PC-9 (cell line): ENCODE results near the gene EFCAB13. TPM values are rescaled to one million over a fixed set of nuclear protein-coding genes. Genes with fewer than 3 reads are reported as not detected.
"Not testable (repeated sequence)": the region's sequence is repeated elsewhere in the genome, so short reads cannot be mapped to it uniquely, and the experiment has no call there.

Source experiments
- BruUV-seq: library from RNA; stranded (reverse); fragments of 400-500 nt; replicated peaks from 2 replicates; lab custom pipeline; 2021; lab: Mats Ljungman, UMichigan
- CTCF ChIA-PET: fragments of 300-600 bp; sonication (Branson Sonifier 250); formaldehyde crosslinking; loops from one replicate; lab custom pipeline; 2022; ENCODE audit warnings: antibody characterized with exemption; lab: Charles Lee
- POLR2A ChIA-PET: fragments of 300-600 bp; sonication (Branson Sonifier 250); formaldehyde crosslinking; loops from one replicate; lab custom pipeline; 2022; ENCODE audit warnings: antibody characterized with exemption; ENCODE audit not compliant: unreplicated experiment; lab: Charles Lee
- DNase-seq, 2 experiments: peaks; one replicate each; pipeline versions ENCODE4 v3.0.0 to v3.0.0-alpha.2; 2015 to 2022; ENCODE audit warnings: mixed read lengths in 1 of 2
- H2AFZ ChIP-seq: fragments of 200-600 bp; sonication (generic); 2 replicates; pipeline ENCODE4 v1.8.1; 2017; ENCODE audit warnings: antibody characterized with exemption
- H3F3A ChIP-seq: fragments of 200-600 bp; sonication (generic); 2 replicates; pipeline ENCODE4 v1.8.1; 2017; ENCODE audit warnings: antibody characterized with exemption, mild to moderate bottlenecking, low read depth; ENCODE audit not compliant: insufficient read depth
- H3K27ac ChIP-seq: fragments of 200-600 bp; sonication (generic); 2 replicates; pipeline ENCODE4 v1.6.1; 2016; ENCODE audit warnings: mixed run types
- H3K27me3 ChIP-seq: fragments of 200-600 bp; sonication (generic); 2 replicates; pipeline ENCODE4 v1.6.1; 2016; ENCODE audit warnings: low read depth, mixed run types; ENCODE audit not compliant: insufficient read depth
- H3K36me3 ChIP-seq: fragments of 200-600 bp; sonication (generic); 2 replicates; pipeline ENCODE4 v1.6.1; 2016; ENCODE audit warnings: low read depth, mixed run types
- H3K4me1 ChIP-seq: fragments of 200-600 bp; sonication (generic); replicated peaks from 2 replicates; pipeline ENCODE4 v1.6.1; 2016; ENCODE audit warnings: mixed run types; ENCODE audit not compliant: insufficient read depth
- H3K4me2 ChIP-seq: fragments of 200-600 bp; sonication (generic); 2 replicates; pipeline ENCODE4 v1.6.1; 2017; ENCODE audit warnings: mixed run types
- H3K4me3 ChIP-seq: fragments of 200-600 bp; sonication (generic); 2 replicates; pipeline ENCODE4 v1.6.1; 2016; ENCODE audit warnings: mixed run types
- H3K79me2 ChIP-seq: fragments of 200-600 bp; sonication (generic); 2 replicates; pipeline ENCODE4 v1.6.1; 2017; ENCODE audit warnings: low read depth, mixed run types
- H3K9me2 ChIP-seq: fragments of 200-600 bp; sonication (generic); 2 replicates; pipeline ENCODE4 v1.8.1; 2017; ENCODE audit warnings: mild to moderate bottlenecking; ENCODE audit not compliant: insufficient read depth
- H3K9me3 ChIP-seq: fragments of 200-600 bp; sonication (generic); 2 replicates; pipeline ENCODE4 v1.8.1; 2016; ENCODE audit warnings: low read depth; ENCODE audit not compliant: insufficient read depth
- H4K20me1 ChIP-seq: fragments of 200-600 bp; sonication (generic); 2 replicates; pipeline ENCODE4 v1.8.1; 2017; ENCODE audit not compliant: insufficient read depth
- EZH2 ChIP-seq: fragments of 200-600 bp; sonication (generic); IDR thresholded peaks from 2 replicates; pipeline ENCODE4 v1.8.0; 2017; ENCODE audit warnings: antibody characterized with exemption, low read depth
- intact Hi-C: fragments of 100-400 bp; cut with micrococcal nuclease; formaldehyde crosslinking; loops from one replicate; pipeline ENCODE4 v1.10.0; 2022; ENCODE audit not compliant: unreplicated experiment
- total RNA-seq: library from RNA; stranded (reverse); gene quantifications from 2 replicates; pipeline ENCODE4 v1.2.3, GENCODE V29; 2021
- TF ChIP-seq, protein P1 (sequence below): fragments of 200-600 bp; sonication (generic); conservative IDR thresholded peaks from 2 replicates; pipeline ENCODE4 v1.6.1; 2017; ENCODE audit warnings: mixed run types, antibody characterized with exemption, mild to moderate bottlenecking, moderate library complexity

EFCAB13 gene
- total RNA-seq, 1 experiment from 2014 or later: 3.3 TPM

DNA sequence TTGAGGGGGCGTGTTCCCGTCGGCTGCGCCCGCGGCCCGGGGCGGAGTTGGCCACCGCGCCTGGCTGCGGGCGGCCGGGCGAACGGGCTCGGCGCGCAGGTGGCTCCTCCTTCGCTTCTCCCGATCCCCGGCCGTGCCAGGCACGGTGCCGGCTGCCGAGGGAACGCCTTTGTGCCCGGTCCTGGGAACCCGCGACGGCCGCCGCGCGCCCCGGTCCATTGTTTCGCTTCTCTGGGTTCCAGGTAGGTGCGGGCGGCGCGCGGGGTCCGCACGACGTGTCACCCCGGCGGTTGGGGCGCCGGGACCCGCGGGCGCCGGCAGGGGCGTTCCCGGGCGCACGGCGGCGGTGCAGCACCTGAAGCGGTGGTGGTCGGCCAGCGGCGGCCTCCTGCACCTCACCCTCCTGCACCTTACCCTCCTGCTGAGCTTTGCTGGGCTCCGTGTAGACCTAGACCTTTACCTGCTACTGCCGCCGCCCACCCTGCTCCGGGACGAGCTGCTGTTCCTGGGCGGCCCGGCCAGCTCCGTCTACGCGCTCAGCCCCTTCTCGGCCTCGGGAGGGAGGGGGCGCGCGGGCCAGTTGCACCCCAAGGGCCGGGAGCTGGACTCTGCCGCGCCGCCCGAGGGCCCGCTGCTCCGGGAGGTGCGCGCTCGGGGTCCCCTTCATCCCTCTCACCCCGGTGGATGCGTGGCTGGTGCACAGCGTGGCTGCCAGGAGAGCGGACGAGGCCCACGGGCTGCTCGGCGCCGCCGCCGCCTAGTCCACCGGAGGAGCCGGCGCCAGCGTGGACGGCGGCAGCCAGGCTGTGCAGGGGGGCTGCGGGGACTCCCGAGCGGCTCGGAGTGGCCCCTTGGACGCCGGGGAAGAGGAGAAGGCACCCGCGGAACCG, 99.9 kb downstream of the EFCAB13 start:
- Histone ChIP-seq H3K4me2 (no peak overlapping the region), H3K27ac (no peak overlapping the region), H2AFZ (no peak overlapping the region), H4K20me1 (no peaks in the 10 kb centered on the region), H3K27me3 (no peaks in the 10 kb centered on the region), H3K36me3 (no peaks in the 10 kb centered on the region), H3K79me2 (no peaks in the 10 kb centered on the region), H3K4me1 (no peaks in the 10 kb centered on the region; the same call in 1 of the 2 replicates), H3K9me3 (no peaks in the 10 kb centered on the region; the same call in 1 of the 2 replicates), H3F3A (peaks cover 5% of the 10 kb centered on the region; the same call in 1 of the 2 replicates), H3K9me2 (no peaks in the 10 kb centered on the region), H3K4me3 (no peak overlapping the region)
- POLR2A ChIA-PET: no interaction called here
- no peak for DNase-seq
- CTCF ChIA-PET: no interaction called here
- no TSS peak for BruUV-seq
- TF ChIP-seq EZH2: no peak
- TF ChIP-seq, protein P1, sequence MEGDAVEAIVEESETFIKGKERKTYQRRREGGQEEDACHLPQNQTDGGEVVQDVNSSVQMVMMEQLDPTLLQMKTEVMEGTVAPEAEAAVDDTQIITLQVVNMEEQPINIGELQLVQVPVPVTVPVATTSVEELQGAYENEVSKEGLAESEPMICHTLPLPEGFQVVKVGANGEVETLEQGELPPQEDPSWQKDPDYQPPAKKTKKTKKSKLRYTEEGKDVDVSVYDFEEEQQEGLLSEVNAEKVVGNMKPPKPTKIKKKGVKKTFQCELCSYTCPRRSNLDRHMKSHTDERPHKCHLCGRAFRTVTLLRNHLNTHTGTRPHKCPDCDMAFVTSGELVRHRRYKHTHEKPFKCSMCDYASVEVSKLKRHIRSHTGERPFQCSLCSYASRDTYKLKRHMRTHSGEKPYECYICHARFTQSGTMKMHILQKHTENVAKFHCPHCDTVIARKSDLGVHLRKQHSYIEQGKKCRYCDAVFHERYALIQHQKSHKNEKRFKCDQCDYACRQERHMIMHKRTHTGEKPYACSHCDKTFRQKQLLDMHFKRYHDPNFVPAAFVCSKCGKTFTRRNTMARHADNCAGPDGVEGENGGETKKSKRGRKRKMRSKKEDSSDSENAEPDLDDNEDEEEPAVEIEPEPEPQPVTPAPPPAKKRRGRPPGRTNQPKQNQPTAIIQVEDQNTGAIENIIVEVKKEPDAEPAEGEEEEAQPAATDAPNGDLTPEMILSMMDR: no peak
- intact Hi-C loops: no loop called here

DNA sequence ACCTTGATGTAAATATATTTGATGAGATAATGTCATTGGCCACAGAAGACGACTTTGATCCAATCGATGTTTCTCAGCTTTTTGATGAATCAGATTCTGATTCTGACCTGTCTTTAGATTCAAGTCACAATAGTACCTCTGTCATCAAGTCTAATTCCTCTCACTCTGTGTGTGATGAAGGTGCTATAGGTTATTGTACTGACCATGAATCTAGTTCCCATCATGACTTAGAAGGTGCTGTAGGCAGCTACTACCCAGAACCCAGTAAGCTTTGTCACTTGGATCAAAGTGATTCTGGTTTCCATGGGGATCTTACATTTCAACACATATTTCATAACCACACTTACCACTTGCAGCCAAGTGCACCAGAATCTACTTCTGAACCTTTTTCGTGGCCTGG, 101.5 kb downstream of the EFCAB13 start:
- H3K9me3 ChIP-seq, H3K36me3 ChIP-seq, BruUV-seq, H3K79me2 ChIP-seq, CTCF ChIA-PET, DNase-seq, H3K4me1 ChIP-seq, H3K4me3 ChIP-seq, H3K27ac ChIP-seq, H3K9me2 ChIP-seq, H3F3A ChIP-seq, H3K27me3 ChIP-seq, H3K4me2 ChIP-seq, H4K20me1 ChIP-seq, POLR2A ChIA-PET, H2AFZ ChIP-seq, intact Hi-C loops: not testable (repeated sequence)

DNA sequence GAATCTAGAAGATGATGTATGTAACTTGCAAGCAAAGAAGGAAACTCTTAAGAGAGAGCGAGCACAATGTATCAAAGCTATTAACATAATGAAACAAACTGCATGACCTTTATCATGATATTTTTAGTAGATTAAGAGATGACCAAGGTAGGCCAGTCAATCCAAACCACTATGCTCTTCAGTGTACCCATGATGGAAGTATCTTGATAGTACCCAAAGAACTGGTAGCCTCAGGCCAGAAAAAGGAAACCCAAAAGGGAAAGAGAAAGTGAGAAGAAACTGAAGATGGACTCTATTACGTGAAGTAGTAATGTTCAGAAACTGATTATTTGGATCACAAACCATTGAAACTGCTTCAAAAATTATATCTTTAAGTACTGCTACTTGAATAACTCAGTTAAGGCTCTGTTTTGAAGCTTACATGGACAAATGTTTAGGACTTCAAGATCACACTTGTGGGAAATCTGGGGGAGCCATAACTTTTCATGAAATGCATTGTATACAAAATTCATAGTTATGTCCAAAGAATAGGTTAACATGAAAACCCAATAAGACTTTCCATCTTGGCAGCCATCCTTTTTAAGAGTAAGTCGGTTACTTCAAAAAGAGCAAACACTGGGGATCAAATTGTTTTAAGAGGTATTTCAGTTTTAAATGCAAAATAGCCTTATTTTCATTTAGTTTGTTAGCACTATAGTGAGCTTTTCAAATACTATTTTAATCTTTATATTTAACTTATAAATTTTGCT, 102.3 kb downstream of the EFCAB13 start:
- H2AFZ ChIP-seq, BruUV-seq, H3K79me2 ChIP-seq, DNase-seq, H3K4me3 ChIP-seq, CTCF ChIA-PET, H3K27me3 ChIP-seq, H3K4me1 ChIP-seq, POLR2A ChIA-PET, intact Hi-C loops, H4K20me1 ChIP-seq, H3K4me2 ChIP-seq, H3K27ac ChIP-seq, H3K9me2 ChIP-seq, H3K36me3 ChIP-seq, H3K9me3 ChIP-seq, H3F3A ChIP-seq: not testable (repeated sequence)

DNA sequence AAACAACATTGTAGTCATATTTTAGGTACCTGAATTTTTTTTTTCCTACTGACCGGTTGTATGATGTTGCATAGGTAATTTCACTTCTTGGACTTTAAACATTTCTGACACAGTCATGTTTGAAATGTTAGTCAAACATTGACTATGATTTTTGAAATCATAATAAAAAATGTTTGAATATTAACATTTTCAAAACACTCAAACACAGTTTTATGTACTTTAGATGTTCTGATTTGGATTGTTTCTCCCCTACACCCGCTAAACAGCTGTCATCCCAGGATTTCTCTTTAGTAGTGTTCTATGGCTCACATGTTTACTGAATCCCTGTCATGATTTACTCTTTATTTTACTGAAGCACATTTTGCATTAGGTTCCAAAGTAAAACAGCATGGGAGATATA, 104.2 kb downstream of the EFCAB13 start:
- DNase-seq: no peak

DNA sequence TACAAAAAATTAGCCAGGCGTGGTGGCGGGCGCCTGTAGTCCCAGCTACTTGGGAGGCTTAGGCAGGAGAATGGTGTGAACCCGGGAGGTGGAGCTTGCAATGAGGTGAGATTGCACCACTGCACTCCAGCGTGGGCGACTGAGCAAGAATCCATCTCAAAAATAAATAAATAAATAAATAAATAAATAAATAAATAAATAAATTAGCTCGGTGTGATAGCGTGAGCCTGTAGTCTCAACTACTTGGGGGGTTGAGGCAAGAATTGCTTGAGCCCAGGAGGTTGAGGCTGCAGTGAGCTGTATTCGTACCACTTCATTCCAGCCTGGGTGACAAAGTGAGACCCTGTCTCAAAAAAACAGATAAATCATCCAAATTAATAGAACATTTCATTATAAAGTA, 108.5 kb downstream of the EFCAB13 start:
- H3K36me3 ChIP-seq, BruUV-seq: not testable (repeated sequence)

More for the DNA sequence above, 104.2 kb downstream of the EFCAB13 start:
- BruUV-seq: no TSS peak
- Histone ChIP-seq H4K20me1 (no peaks in the 10 kb centered on the region), H3K79me2 (no peaks in the 10 kb centered on the region), H3K4me2 (no peak overlapping the region), H3K9me3 (no peaks in the 10 kb centered on the region; the same call in 1 of the 2 replicates), H3K36me3 (no peaks in the 10 kb centered on the region), H3K27ac (no peak overlapping the region), H3K9me2 (peaks cover 7% of the 10 kb centered on the region; the same call in 1 of the 2 replicates), H3K4me1 (no peaks in the 10 kb centered on the region), H3K27me3 (no peaks in the 10 kb centered on the region), H3K4me3 (no peak overlapping the region), H3F3A (peaks cover 5% of the 10 kb centered on the region; the same call in 1 of the 2 replicates), H2AFZ (no peak overlapping the region)
- TF ChIP-seq, protein P1: no peak
- TF ChIP-seq EZH2: no peak
- POLR2A ChIA-PET: no interaction called here
- CTCF ChIA-PET: interaction anchor here (0.6 kb wide), 1 partner anchor 81 kb away, joined by 4 read pairs; no protein-coding TSS in a partner anchor
- intact Hi-C loops: no loop called here

More for the DNA sequence above, 108.5 kb downstream of the EFCAB13 start:
- H3K4me1 ChIP-seq, H3K9me2 ChIP-seq, H2AFZ ChIP-seq, POLR2A ChIA-PET, H3K79me2 ChIP-seq, intact Hi-C loops, DNase-seq, H3K4me2 ChIP-seq, CTCF ChIA-PET, H3F3A ChIP-seq, H4K20me1 ChIP-seq, H3K27me3 ChIP-seq, H3K4me3 ChIP-seq, H3K27ac ChIP-seq: not testable (repeated sequence)
- H3K9me3 ChIP-seq: peaks cover 12% of the 10 kb centered on the region; the same call in 1 of the 2 replicates
